GM23338 (cell line): ENCODE measurements around the gene PRG3. TPM values are rescaled to one million over a fixed set of nuclear protein-coding genes. Genes with fewer than 3 reads are reported as not detected.

Source experiments
- ATAC-seq: fragments of 200-7000 bp; cut with Tn5 transposase; 3 replicates; pipeline ENCODE4 v1.9.1; 2020
- DNase-seq: peaks from one replicate; pipeline ENCODE4 v3.0.0-alpha.2; 2015; ENCODE audit warnings: low spot score
- H2AFZ ChIP-seq: fragments of 200-600 bp; sonication (generic); 2 replicates; pipeline ENCODE4 v1.8.0; 2016; ENCODE audit warnings: antibody characterized with exemption, mild to moderate bottlenecking, moderate library complexity
- H3F3A ChIP-seq: fragments of 200-600 bp; sonication (generic); replicated peaks from 2 replicates; pipeline ENCODE4 v1.8.0; 2017; ENCODE audit warnings: antibody characterized with exemption, mixed run types, low read depth
- H3K27ac ChIP-seq: fragments of 200-600 bp; sonication (generic); 2 replicates; pipeline ENCODE4 v1.6.1; 2016; ENCODE audit warnings: low read depth
- H3K27me3 ChIP-seq: fragments of 200-600 bp; sonication (generic); 2 replicates; pipeline ENCODE4 v1.8.0; 2016; ENCODE audit warnings: mild to moderate bottlenecking, mixed run types, moderate library complexity; ENCODE audit not compliant: insufficient read depth
- H3K36me3 ChIP-seq: fragments of 200-600 bp; sonication (generic); 2 replicates; pipeline ENCODE4 v1.8.0; 2016; ENCODE audit warnings: mild to moderate bottlenecking; ENCODE audit not compliant: insufficient read depth
- H3K4me1 ChIP-seq: fragments of 200-600 bp; sonication (generic); 2 replicates; pipeline ENCODE4 v1.8.0; 2016; ENCODE audit warnings: mild to moderate bottlenecking, moderate library complexity; ENCODE audit not compliant: insufficient read depth
- H3K4me2 ChIP-seq: fragments of 200-600 bp; sonication (generic); 2 replicates; pipeline ENCODE4 v1.7.1; 2017; ENCODE audit warnings: mixed run types
- H3K4me3 ChIP-seq: fragments of 200-600 bp; sonication (generic); 2 replicates; pipeline ENCODE4 v1.6.1; 2016; ENCODE audit warnings: mixed run types
- H3K79me2 ChIP-seq: fragments of 200-600 bp; sonication (generic); replicated peaks from 2 replicates; pipeline ENCODE4 v1.8.0; 2017; ENCODE audit warnings: mild to moderate bottlenecking; ENCODE audit not compliant: insufficient read depth
- H3K9me2 ChIP-seq: fragments of 200-600 bp; sonication (generic); 2 replicates; pipeline ENCODE4 v1.8.0; 2017; ENCODE audit not compliant: insufficient read depth
- H4K20me1 ChIP-seq: fragments of 200-600 bp; sonication (generic); replicated peaks from 2 replicates; pipeline ENCODE4 v1.8.0; 2017; ENCODE audit warnings: mild to moderate bottlenecking; ENCODE audit not compliant: insufficient read depth
- H3K27ac Mint-ChIP-seq: 2 replicates; pipeline ENCODE4 v1.8.0; 2020; ENCODE audit warnings: inconsistent platforms, mild to moderate bottlenecking, moderate library complexity, mixed read lengths
- H3K27me3 Mint-ChIP-seq: 3 replicates; pipeline ENCODE4 v1.8.0; 2022; ENCODE audit warnings: low read depth, mild to moderate bottlenecking, moderate library complexity, mixed read lengths, inconsistent platforms; ENCODE audit not compliant: insufficient read depth, poor library complexity
- H3K36me3 Mint-ChIP-seq: 3 replicates; pipeline ENCODE4 v1.8.0; 2021; ENCODE audit warnings: low read depth, mild to moderate bottlenecking, inconsistent platforms, moderate library complexity, mixed read lengths
- H3K4me1 Mint-ChIP-seq: 3 replicates; pipeline ENCODE4 v1.8.0; 2020; ENCODE audit warnings: mild to moderate bottlenecking, inconsistent platforms, mixed read lengths
- H3K4me3 Mint-ChIP-seq: 3 replicates; pipeline ENCODE4 v1.8.0; 2021; ENCODE audit warnings: moderate library complexity, mild to moderate bottlenecking, inconsistent platforms, mixed read lengths
- H3K9me3 Mint-ChIP-seq: 3 replicates; pipeline ENCODE4 v1.8.0; 2020; ENCODE audit warnings: moderate library complexity, mild to moderate bottlenecking, inconsistent platforms, mixed read lengths
- CREB1 ChIP-seq: fragments of 250-450 bp; sonication (Bioruptor Pico); IDR thresholded peaks from 2 replicates; pipeline ENCODE4 v1.5.0; 2020; ENCODE audit warnings: low read depth, mild to moderate bottlenecking, moderate library complexity
- CTCF ChIP-seq, 2 experiments: fragments of 200-600 bp in 1 of 2; sonication (generic) in 1 of 2; conservative IDR thresholded peaks; 2 replicates each; pipeline versions ENCODE4 v1.5.1 to v1.6.1; 2016 to 2017; ENCODE audit warnings: antibody characterized with exemption in 2 of 2, low read depth in 2 of 2, mild to moderate bottlenecking in 2 of 2, moderate library complexity in 1 of 2
- ETS1 ChIP-seq: IDR thresholded peaks from 2 replicates; pipeline ENCODE4 v1.6.1; 2016; ENCODE audit warnings: antibody characterized with exemption
- EZH2 ChIP-seq: fragments of 200-600 bp; sonication (generic); IDR thresholded peaks from one replicate; pipeline ENCODE4 v1.8.0; 2017; ENCODE audit warnings: antibody characterized with exemption, mild to moderate bottlenecking, low read depth; ENCODE audit not compliant: unreplicated experiment
- JUNB ChIP-seq: IDR thresholded peaks from one replicate; pipeline ENCODE4 v1.6.1; 2016; ENCODE audit warnings: antibody characterized with exemption; ENCODE audit not compliant: unreplicated experiment
- NANOG ChIP-seq: IDR thresholded peaks from 2 replicates; pipeline ENCODE4 v1.6.1; 2016; ENCODE audit warnings: antibody characterized with exemption, borderline replicate concordance
- REST ChIP-seq: IDR thresholded peaks from one replicate; pipeline ENCODE4 v1.6.1; 2018; ENCODE audit warnings: antibody characterized with exemption; ENCODE audit not compliant: unreplicated experiment
- ZNF114 ChIP-seq: fragments of 250-450 bp; sonication (Bioruptor Pico); IDR thresholded peaks from 2 replicates; pipeline ENCODE4 v1.5.0; 2020; ENCODE audit warnings: mild to moderate bottlenecking, moderate library complexity
- ZNF331 ChIP-seq: fragments of 250-450 bp; sonication (Bioruptor Pico); IDR thresholded peaks from 2 replicates; pipeline ENCODE4 v1.5.0; 2020; ENCODE audit warnings: low read depth, mild to moderate bottlenecking, moderate library complexity
- polyA plus RNA-seq: library from polyadenylated mRNA; unstranded; fragments of >200 nt; fragmentation: Nextera tagmentation; extraction: Ambion mirVana; gene quantifications from 2 replicates; pipeline ENCODE4 v1.2.1, GENCODE V29; 2016
- total RNA-seq: library from RNA; depleted of rRNA; stranded (reverse); fragments of >200 nt; shearing (Covaris generic); gene quantifications from 2 replicates; pipeline ENCODE4 v1.2.3, GENCODE V29; 2014

The PRG3 gene
- total and polyA plus RNA-seq, 2 experiments from 2014 or later = not detected

GRCh38 chr11:57396744-57397143, 15.8 kb upstream of the PRG3 start:
- H4K20me1 ChIP-seq = no peaks in the 10 kb centered on the region
- H3K4me2 ChIP-seq = no peak overlapping the region
- Mint-ChIP-seq H3K27ac (no peak overlapping the region), H3K36me3 (no peaks in the 10 kb centered on the region), H3K27me3 (no peaks in the 10 kb centered on the region), H3K9me3 (no peaks in the 10 kb centered on the region), H3K4me3 (no peak overlapping the region), H3K4me1 (no peaks in the 10 kb centered on the region)
- H2AFZ ChIP-seq = no peak overlapping the region
- no peaks in the 10 kb centered on the region for H3F3A ChIP-seq
- peaks cover 5% of the 10 kb centered on the region for H3K9me2 ChIP-seq
- DNase-seq = no peak
- no peak for TF ChIP-seq NANOG
- no peak for TF ChIP-seq CREB1 (CRISPR knock-in tag)
- H3K4me3 ChIP-seq = no peak overlapping the region
- ATAC-seq = no peak
- H3K4me1 ChIP-seq = no peaks in the 10 kb centered on the region
- H3K27me3 ChIP-seq = no peaks in the 10 kb centered on the region
- no peaks in the 10 kb centered on the region for H3K79me2 ChIP-seq
- H3K36me3 ChIP-seq = no peaks in the 10 kb centered on the region
- no peak overlapping the region for H3K27ac ChIP-seq

GRCh38 chr11:57395905-57396623, 15.1 kb upstream of the PRG3 start:
- no peaks in the 10 kb centered on the region for H4K20me1 ChIP-seq
- peaks cover 5% of the 10 kb centered on the region for H3K9me2 ChIP-seq
- no peak for DNase-seq
- H3K4me2 ChIP-seq = no peak overlapping the region
- H3K27ac Mint-ChIP-seq = no peak overlapping the region
- H3K4me3 ChIP-seq = no peak overlapping the region
- no peaks in the 10 kb centered on the region for H3F3A ChIP-seq
- H3K27me3 ChIP-seq = no peaks in the 10 kb centered on the region
- no peaks in the 10 kb centered on the region for H3K4me1 ChIP-seq
- no peaks in the 10 kb centered on the region for H3K9me3 Mint-ChIP-seq
- no peak for ATAC-seq
- H3K27ac ChIP-seq = no peak overlapping the region
- H3K4me3 Mint-ChIP-seq = no peak overlapping the region
- no peaks in the 10 kb centered on the region for H3K36me3 Mint-ChIP-seq
- H3K36me3 ChIP-seq = no peaks in the 10 kb centered on the region
- H2AFZ ChIP-seq = no peak overlapping the region
- H3K79me2 ChIP-seq = no peaks in the 10 kb centered on the region
- no peaks in the 10 kb centered on the region for H3K4me1 Mint-ChIP-seq
- no peaks in the 10 kb centered on the region for H3K27me3 Mint-ChIP-seq
- TF ChIP-seq EZH2 (no peak), REST (no peak), ETS1 (no peak), NANOG (no peak), ZNF114 (CRISPR knock-in tag) (no peak), CTCF (conservative IDR thresholded peaks at IDR 0.05; ENCODE audit: low read depth in 2 of 2) (no peak), ZNF331 (CRISPR knock-in tag) (no peak), JUNB (no peak)
